ENCODE measurements around the gene DPH6. TPM values are rescaled to one million over a fixed set of nuclear protein-coding genes. Genes with fewer than 3 reads are reported as not detected.

Gene DPH6
- total RNA-seq, 2 experiments from 2014 or later = 7.0 to 8.0 TPM

DNA sequence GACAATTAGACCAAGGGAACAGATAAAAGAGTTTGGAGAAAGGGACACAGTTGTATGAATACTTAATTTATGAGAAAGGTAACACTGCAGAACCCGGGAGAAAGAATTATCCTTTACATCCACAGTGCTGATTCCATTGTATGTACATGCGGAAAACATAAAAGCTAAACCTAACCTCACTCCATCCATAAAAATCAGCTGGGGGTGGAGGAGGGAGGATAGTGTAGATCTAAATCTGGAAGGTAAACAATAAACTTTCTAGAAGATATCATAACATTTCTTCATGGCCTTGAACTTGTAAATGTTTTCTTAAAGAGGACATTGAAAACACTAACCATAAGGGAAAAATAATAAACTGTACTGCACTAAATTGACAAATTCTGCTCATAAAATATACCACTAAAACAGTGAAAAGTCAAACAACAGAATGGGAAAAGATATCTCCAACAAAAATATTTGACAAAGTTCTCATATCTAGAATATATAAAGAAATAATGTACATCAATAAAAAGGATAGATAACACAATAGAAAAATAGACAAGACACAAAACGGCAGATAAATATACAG, 220.5 kb downstream of the DPH6 start:
- DNase-seq (no peak), ATAC-seq (ENCODE audit: poor library complexity) (no peak)
- Mint-ChIP-seq H3K27ac (no peak overlapping the region), H3K36me3 (ENCODE audit: low read depth) (no peaks in the 10 kb centered on the region), H3K27me3 (no peaks in the 10 kb centered on the region), H3K4me3 (no peak overlapping the region), H3K9me3 (no peaks in the 10 kb centered on the region), H3K4me1 (ENCODE audit: low read depth) (no peaks in the 10 kb centered on the region)
- Histone ChIP-seq H3K27me3 (ENCODE audit: control insufficient read depth in 1 of 2, insufficient read depth in 2 of 2, low read length in 2 of 2) (no peaks in the 10 kb centered on the region), H3K36me3 (ENCODE audit: insufficient read depth, low read length) (no peaks in the 10 kb centered on the region), H3K4me3 (ENCODE audit: low read length) (no peak overlapping the region), H3K9me3 (ENCODE audit: control insufficient read depth in 1 of 2, insufficient read depth in 1 of 2, low read length in 2 of 2) (no peaks in the 10 kb centered on the region), H3K4me1 (ENCODE audit: insufficient read depth, low read length) (no peaks in the 10 kb centered on the region), H3K27ac (ENCODE audit: low read depth in 1 of 2, low read length in 2 of 2) (no peak overlapping the region)
- TF ChIP-seq CTCF (IDR thresholded peaks at IDR 0.05) = no peak
- ChIA-PET POLR2A (no interaction called here), CTCF (no interaction called here)
- intact Hi-C loops (cut with DNase I, micrococcal nuclease) = no loop called here

DNA sequence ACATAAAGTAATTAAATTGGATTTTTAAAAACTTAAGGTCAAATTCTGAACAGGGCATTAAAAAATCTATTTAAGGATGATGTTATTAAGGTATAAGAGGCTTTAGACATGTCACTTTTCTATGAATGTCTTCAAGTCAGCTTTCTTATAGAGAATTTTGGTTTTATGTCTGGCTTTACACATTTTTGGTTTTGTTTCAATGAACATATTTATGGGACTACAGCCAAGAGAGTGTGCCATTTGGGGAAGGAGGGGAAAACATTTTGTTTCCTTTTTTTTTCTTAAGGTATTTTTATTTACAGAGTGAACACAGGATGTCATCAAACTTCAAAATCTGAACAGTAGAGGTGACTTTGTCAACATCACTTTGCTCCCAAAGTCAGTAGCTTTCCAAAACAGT, 222.8 kb downstream of the DPH6 start:
- H3K4me3 Mint-ChIP-seq = no peak overlapping the region
- Histone ChIP-seq H3K27ac (ENCODE audit: low read depth in 1 of 2, low read length in 2 of 2) (no peak overlapping the region), H3K4me1 (ENCODE audit: insufficient read depth, low read length) (no peaks in the 10 kb centered on the region), H3K36me3 (ENCODE audit: insufficient read depth, low read length) (no peaks in the 10 kb centered on the region), H3K4me3 (ENCODE audit: low read length) (no peak overlapping the region), H3K27me3 (ENCODE audit: control insufficient read depth in 1 of 2, insufficient read depth in 2 of 2, low read length in 2 of 2) (no peaks in the 10 kb centered on the region), H3K9me3 (ENCODE audit: control insufficient read depth in 1 of 2, insufficient read depth in 1 of 2, low read length in 2 of 2) (no peaks in the 10 kb centered on the region)
- ATAC-seq (ENCODE audit: poor library complexity) (no peak), DNase-seq (no peak)
- TF ChIP-seq CTCF (IDR thresholded peaks at IDR 0.05) = no peak
- no peaks in the 10 kb centered on the region for H3K4me1 Mint-ChIP-seq (ENCODE audit: low read depth)
- POLR2A ChIA-PET = no interaction called here
- H3K36me3 Mint-ChIP-seq (ENCODE audit: low read depth) = no peaks in the 10 kb centered on the region
- no peaks in the 10 kb centered on the region for H3K27me3 Mint-ChIP-seq
- intact Hi-C loops (cut with DNase I, micrococcal nuclease) = no loop called here
- no peaks in the 10 kb centered on the region for H3K9me3 Mint-ChIP-seq
- CTCF ChIA-PET = no interaction called here
- H3K27ac Mint-ChIP-seq = no peak overlapping the region

- no peak overlapping the region for H3K4me3 Mint-ChIP-seq
- no peak overlapping the region for H3K4me3 ChIP-seq (ENCODE audit: low read length)
- no peaks in the 10 kb centered on the region for H3K36me3 ChIP-seq (ENCODE audit: insufficient read depth, low read length)
- no peaks in the 10 kb centered on the region for H3K4me1 ChIP-seq (ENCODE audit: insufficient read depth, low read length)
- H3K9me3 ChIP-seq (ENCODE audit: control insufficient read depth in 1 of 2, insufficient read depth in 1 of 2, low read length in 2 of 2) = no peaks in the 10 kb centered on the region
- no peak overlapping the region for H3K27ac ChIP-seq (ENCODE audit: low read depth in 1 of 2, low read length in 2 of 2)
- H3K27me3 Mint-ChIP-seq = no peaks in the 10 kb centered on the region
- intact Hi-C loops (cut with DNase I, micrococcal nuclease) = no loop called here
- no peaks in the 10 kb centered on the region for H3K27me3 ChIP-seq (ENCODE audit: control insufficient read depth in 1 of 2, insufficient read depth in 2 of 2, low read length in 2 of 2)
- no peak for DNase-seq
- POLR2A ChIA-PET = no interaction called here
- no peaks in the 10 kb centered on the region for H3K9me3 Mint-ChIP-seq
- CTCF ChIA-PET = no interaction called here
- no peaks in the 10 kb centered on the region for H3K36me3 Mint-ChIP-seq (ENCODE audit: low read depth)
- H3K4me1 Mint-ChIP-seq (ENCODE audit: low read depth) = no peaks in the 10 kb centered on the region
- no peak for TF ChIP-seq CTCF (IDR thresholded peaks at IDR 0.05)
- no peak overlapping the region for H3K27ac Mint-ChIP-seq
- no peak for ATAC-seq (ENCODE audit: poor library complexity)
Observed at GRCh38 chr15:35321926-35322325, 224.0 kb downstream of the DPH6 start.

All from CD4-positive, alpha-beta T cell (primary cell).